ENCODE data around the gene RCSD1. TPM values are rescaled to one million over a fixed set of nuclear protein-coding genes. Genes with fewer than 3 reads are reported as not detected.

RCSD1 gene
- total and polyA plus RNA-seq, 10 of the 15 experiments (the other 5 are each of a cell fraction or from before 2014, with no cell fraction given): 11.4 to 78.3 (median 71.6) TPM

DNA sequence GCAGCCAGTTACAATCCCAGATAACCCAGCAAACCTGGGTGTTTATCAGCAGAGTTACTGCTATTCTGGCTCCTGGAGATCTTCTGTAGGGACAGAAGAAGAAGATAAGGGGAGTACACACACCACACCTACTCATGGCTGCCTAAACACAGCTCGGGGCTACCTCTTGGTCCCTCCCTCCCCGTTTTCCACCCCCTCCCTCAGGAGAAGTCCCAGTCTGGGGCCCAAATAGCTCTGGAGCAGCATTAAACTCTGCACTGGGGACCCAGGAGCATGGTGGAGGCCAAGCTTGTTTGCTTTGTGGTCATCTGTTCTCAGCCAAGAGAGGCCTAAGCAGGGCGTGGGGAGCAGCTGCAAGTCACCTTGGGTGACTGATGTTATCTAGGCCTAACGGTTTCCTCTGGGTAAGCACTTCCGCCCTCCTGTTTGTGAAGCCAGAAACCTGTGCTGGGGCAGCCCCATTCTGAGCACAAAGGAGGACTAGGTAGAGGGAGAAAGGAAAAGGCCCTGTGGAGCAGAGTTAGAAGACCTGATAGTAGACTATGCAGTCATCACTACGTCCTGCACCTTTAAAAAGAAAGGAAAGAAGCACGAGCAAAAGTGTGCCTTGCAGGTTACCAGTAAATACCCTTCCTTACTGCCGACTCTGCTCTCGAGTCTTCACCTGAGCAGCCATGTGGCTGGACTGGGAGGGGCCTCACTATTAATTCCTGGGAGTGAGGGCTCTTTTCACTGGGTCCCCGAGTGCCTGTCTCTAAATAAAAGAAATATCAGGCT is 2.0 kb upstream of the RCSD1 start:
- Histone ChIP-seq H3K36me3 (ENCODE audit: control insufficient read depth in 2 of 2, insufficient read depth in 2 of 2, low read length in 1 of 2) (no peaks in the 10 kb centered on the region), H3K79me2 (ENCODE audit: control insufficient read depth, insufficient read depth, low read length) (peaks cover 46% of the 10 kb centered on the region), H3K4me2 (ENCODE audit: control insufficient read depth, insufficient read depth) (peak overlapping the region; percentile 99), H3K9me3 (replicated peaks; ENCODE audit: control insufficient read depth, insufficient read depth, low read length) (peaks cover 3% of the 10 kb centered on the region; the same call in 1 of the 3 replicates), H3K4me1 (ENCODE audit: control insufficient read depth, insufficient read depth, low read length) (peaks cover 26% of the 10 kb centered on the region), H3K9ac (ENCODE audit: control insufficient read depth, insufficient read depth, low read length) (peak overlapping the region; percentile 92), H3K27me3 (replicated peaks in 1 of 2; ENCODE audit: control insufficient read depth in 2 of 2, insufficient read depth in 2 of 2, low read length in 1 of 2) (no peaks in the 10 kb centered on the region), H3K27ac (ENCODE audit: control insufficient read depth, insufficient read depth) (peak overlapping the region; percentile 94), H2AFZ (ENCODE audit: control insufficient read depth, low read depth, low read length) (peak overlapping the region; percentile 82), H4K20me1 (ENCODE audit: control insufficient read depth, insufficient read depth) (no peaks in the 10 kb centered on the region), H3K4me3 (peak overlapping the region; percentile 79)
- RAD21 ChIA-PET (ENCODE audit: unreplicated experiment): interaction anchor here (0.7 to 13.0 kb wide), 12 partner anchors 9 to 268 kb away, joined by 3 to 159 read pairs (median 6); partner anchors contain the start of gene CREG1
- intact Hi-C loops (cut with micrococcal nuclease; ENCODE audit: unreplicated experiment) (loop anchor here (1.0 kb wide), 2 partner anchors 11 to 48 kb away; no protein-coding TSS in a partner anchor), in situ Hi-C loops (cut with MboI) (no loop called here)
- POLR2A ChIA-PET: interaction anchor here (0.5 to 8.1 kb wide), 15 partner anchors 9 to 308 kb away, joined by 3 to 84 read pairs (median 8); no protein-coding TSS in a partner anchor
- SMC1A ChIA-PET (ENCODE audit: uncharacterized antibody, unreplicated experiment): interaction anchor here (0.9 to 12.4 kb wide), 13 partner anchors 8 to 78 kb away, joined by 3 to 170 read pairs (median 7); no protein-coding TSS in a partner anchor
- FAIRE-seq (peak; percentile 80), DNase-seq (ENCODE audit: low read depth, low spot score) (peak; percentile 89), ATAC-seq (peak; percentile 77)
- WGBS (ENCODE audit: insufficient coverage, insufficient replicate concordance, low lambda C conversion rate, missing lambda C conversion rate): 1% methylated on average over 10 of the region's 10 CpGs
- no TSS peak for BruUV-seq (replicated peaks)
- CTCF ChIA-PET: interaction anchor here (0.8 to 3.1 kb wide), 8 partner anchors 9 to 89 kb away, joined by 3 to 21 read pairs (median 5); partner anchors contain the start of gene CREG1
- TF ChIP-seq RFX5 (IDR thresholded peaks at IDR 0.05; ENCODE audit: low read depth, low read length) (0 out of 2 replicates have a peak, but pooled peaks have one; percentile 9), MTA3 (IDR thresholded peaks at IDR 0.05; ENCODE audit: borderline replicate concordance, low read length) (peak; percentile 28; the same call in 1 of the 2 replicates), KLF5 (IDR thresholded peaks at IDR 0.05; ENCODE audit: partially characterized antibody) (no peak), ZNF622 (IDR thresholded peaks at IDR 0.05) (no peak), POU2F2 (IDR thresholded peaks at IDR 0.05; ENCODE audit: borderline replicate concordance, low read depth, low read length) (no peak), POLR2AphosphoS5 (IDR thresholded peaks at IDR 0.05; ENCODE audit: low read length) (peak; percentile 85), MXI1 (IDR thresholded peaks at IDR 0.05; ENCODE audit: low read depth, low read length) (peak; percentile 60), ESRRA (IDR thresholded peaks at IDR 0.05; ENCODE audit: low read length) (peak; percentile 70; the same call in 1 of the 2 replicates), SMARCA5 (IDR thresholded peaks at IDR 0.05) (no peak), BMI1 (IDR thresholded peaks at IDR 0.05; ENCODE audit: borderline replicate concordance) (no peak), SMC3 (IDR thresholded peaks at IDR 0.05; ENCODE audit: borderline replicate concordance, low read length) (no peak), CREM (IDR thresholded peaks at IDR 0.05; ENCODE audit: low read depth) (peak; percentile 83), SMAD1 (IDR thresholded peaks at IDR 0.05; ENCODE audit: low read depth, partially characterized antibody) (peak; percentile 48), TAF1 (IDR thresholded peaks at IDR 0.05; ENCODE audit: borderline replicate concordance, low read depth, low read length) (no peak; the same call in 1 of the 2 replicates), NBN (IDR thresholded peaks at IDR 0.05) (peak; percentile 84; the same call in 1 of the 2 replicates), EED (IDR thresholded peaks at IDR 0.05; ENCODE audit: low read depth) (peak; percentile 81), MEF2B (IDR thresholded peaks at IDR 0.05; ENCODE audit: partially characterized antibody, poor library complexity, severe bottlenecking) (peak; percentile 62), MYC (IDR thresholded peaks at IDR 0.05; ENCODE audit: insufficient read depth, insufficient read length, insufficient replicate concordance, low read length, severe bottlenecking) (no peak), POLR2AphosphoS2 (IDR thresholded peaks at IDR 0.05; ENCODE audit: low read depth, low read length) (peak; percentile 74; the same call in 1 of the 2 replicates)
- TF ChIP-seq, protein P1, sequence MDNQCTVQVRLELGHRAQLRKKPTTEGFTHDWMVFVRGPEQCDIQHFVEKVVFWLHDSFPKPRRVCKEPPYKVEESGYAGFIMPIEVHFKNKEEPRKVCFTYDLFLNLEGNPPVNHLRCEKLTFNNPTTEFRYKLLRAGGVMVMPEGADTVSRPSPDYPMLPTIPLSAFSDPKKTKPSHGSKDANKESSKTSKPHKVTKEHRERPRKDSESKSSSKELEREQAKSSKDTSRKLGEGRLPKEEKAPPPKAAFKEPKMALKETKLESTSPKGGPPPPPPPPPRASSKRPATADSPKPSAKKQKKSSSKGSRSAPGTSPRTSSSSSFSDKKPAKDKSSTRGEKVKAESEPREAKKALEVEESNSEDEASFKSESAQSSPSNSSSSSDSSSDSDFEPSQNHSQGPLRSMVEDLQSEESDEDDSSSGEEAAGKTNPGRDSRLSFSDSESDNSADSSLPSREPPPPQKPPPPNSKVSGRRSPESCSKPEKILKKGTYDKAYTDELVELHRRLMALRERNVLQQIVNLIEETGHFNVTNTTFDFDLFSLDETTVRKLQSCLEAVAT (IDR thresholded peaks at IDR 0.05): 0 out of 2 replicates have a peak, but pooled peaks have one; percentile 53
- TF ChIP-seq, protein P2, sequence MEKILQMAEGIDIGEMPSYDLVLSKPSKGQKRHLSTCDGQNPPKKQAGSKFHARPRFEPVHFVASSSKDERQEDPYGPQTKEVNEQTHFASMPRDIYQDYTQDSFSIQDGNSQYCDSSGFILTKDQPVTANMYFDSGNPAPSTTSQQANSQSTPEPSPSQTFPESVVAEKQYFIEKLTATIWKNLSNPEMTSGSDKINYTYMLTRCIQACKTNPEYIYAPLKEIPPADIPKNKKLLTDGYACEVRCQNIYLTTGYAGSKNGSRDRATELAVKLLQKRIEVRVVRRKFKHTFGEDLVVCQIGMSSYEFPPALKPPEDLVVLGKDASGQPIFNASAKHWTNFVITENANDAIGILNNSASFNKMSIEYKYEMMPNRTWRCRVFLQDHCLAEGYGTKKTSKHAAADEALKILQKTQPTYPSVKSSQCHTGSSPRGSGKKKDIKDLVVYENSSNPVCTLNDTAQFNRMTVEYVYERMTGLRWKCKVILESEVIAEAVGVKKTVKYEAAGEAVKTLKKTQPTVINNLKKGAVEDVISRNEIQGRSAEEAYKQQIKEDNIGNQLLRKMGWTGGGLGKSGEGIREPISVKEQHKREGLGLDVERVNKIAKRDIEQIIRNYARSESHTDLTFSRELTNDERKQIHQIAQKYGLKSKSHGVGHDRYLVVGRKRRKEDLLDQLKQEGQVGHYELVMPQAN (conservative IDR thresholded peaks at IDR 0.05): no peak

Measured in GM12878 (cell line).